GM12878 (cell line): Measurements from ENCODE around the gene MBNL1. TPM values are rescaled to one million over a fixed set of nuclear protein-coding genes. Genes with fewer than 3 reads are reported as not detected.

Experiments
- ATAC-seq: fragments of 200-7000 bp; cut with Tn5 transposase; 3 replicates; pipeline ENCODE4 v1.9.1; 2020; ENCODE audit warnings: mild to moderate bottlenecking, moderate library complexity
- BruUV-seq: library from RNA; stranded (reverse); fragments of 400-500 nt; replicated peaks from 2 replicates; lab custom pipeline; 2021; lab: Mats Ljungman, UMichigan
- CTCF ChIA-PET: fragments of 300-600 bp; sonication (Branson Sonifier 250); formaldehyde crosslinking; extraction: SDS; loops from one replicate; lab custom pipeline; 2021; ENCODE audit warnings: inconsistent platforms; lab: Yijun Ruan, JAX
- POLR2A ChIA-PET: fragments of 350-600 bp; formaldehyde crosslinking; extraction: SDS; loops from one replicate; lab custom pipeline; 2021; ENCODE audit warnings: inconsistent platforms; lab: Charles Lee
- RAD21 ChIA-PET: fragments of 300-600 bp; sonication (Branson Sonifier 250); formaldehyde crosslinking; loops from one replicate; lab custom pipeline; 2023; ENCODE audit warnings: antibody characterized with exemption; ENCODE audit not compliant: unreplicated experiment; lab: Charles Lee
- SMC1A ChIA-PET: fragments of 300-600 bp; sonication (Branson Sonifier 250); formaldehyde crosslinking; loops from one replicate; lab custom pipeline; 2023; ENCODE audit not compliant: unreplicated experiment, uncharacterized antibody; lab: Charles Lee
- DNase-seq: peaks from one replicate; pipeline ENCODE4 v3.0.0-alpha.2; 2011; ENCODE audit warnings: low read depth, low spot score
- FAIRE-seq: peaks from 3 replicates; lab custom pipeline; 2011; peaks lifted over from hg19 to GRCh38; lab: Jason Lieb, UNC
- H2AFZ ChIP-seq: 2 replicates; pipeline ENCODE4 v1.6.0; 2011; ENCODE audit warnings: low read depth, low read length, control low read depth; ENCODE audit not compliant: control insufficient read depth
- H3K27ac ChIP-seq: 2 replicates; pipeline ENCODE4 v1.5.1; 2011; ENCODE audit warnings: control low read depth; ENCODE audit not compliant: control insufficient read depth, insufficient read depth
- H3K27me3 ChIP-seq, 2 experiments: replicated peaks in 1 of 2; 2 replicates each; pipeline versions ENCODE4 v1.6.0 to v1.6.1; 2011; ENCODE audit warnings: low read length in 1 of 2; ENCODE audit not compliant: control insufficient read depth in 2 of 2, insufficient read depth in 2 of 2
- H3K36me3 ChIP-seq, 2 experiments: 2 replicates each; pipeline ENCODE4 v1.5.1; 2011; ENCODE audit warnings: low read length in 1 of 2; ENCODE audit not compliant: control insufficient read depth in 2 of 2, insufficient read depth in 2 of 2
- H3K4me1 ChIP-seq: 2 replicates; pipeline ENCODE4 v1.6.1; 2011; ENCODE audit warnings: mild to moderate bottlenecking, low read length, moderate library complexity, mixed read lengths; ENCODE audit not compliant: control insufficient read depth, insufficient read depth
- H3K4me2 ChIP-seq: 2 replicates; pipeline ENCODE4 v1.6.0; 2011; ENCODE audit warnings: control low read depth; ENCODE audit not compliant: control insufficient read depth, insufficient read depth
- H3K4me3 ChIP-seq: fragments of 200-600 bp; sonication (generic); 2 replicates; pipeline ENCODE4 v1.5.1; 2016
- H3K79me2 ChIP-seq: 2 replicates; pipeline ENCODE4 v1.6.0; 2011; ENCODE audit warnings: low read length; ENCODE audit not compliant: control insufficient read depth, insufficient read depth
- H3K9ac ChIP-seq: 2 replicates; pipeline ENCODE4 v1.8.0; 2011; ENCODE audit warnings: low read length, control low read depth, mixed read lengths; ENCODE audit not compliant: control insufficient read depth, insufficient read depth
- H3K9me3 ChIP-seq: replicated peaks from 3 replicates; pipeline ENCODE4 v1.5.1; 2011; ENCODE audit warnings: mild to moderate bottlenecking, low read length; ENCODE audit not compliant: control insufficient read depth, insufficient read depth
- H4K20me1 ChIP-seq: 2 replicates; pipeline ENCODE4 v1.6.0; 2011; ENCODE audit not compliant: control insufficient read depth, insufficient read depth
- BCL11A ChIP-seq: IDR thresholded peaks from 2 replicates; pipeline ENCODE4 v1.6.1; 2011; ENCODE audit warnings: low read depth, low read length
- CHD1 ChIP-seq: IDR thresholded peaks from 2 replicates; pipeline ENCODE4 v1.6.1; 2012; ENCODE audit warnings: low read depth, low read length, improper control_type of control experiment
- CHD2 ChIP-seq: IDR thresholded peaks from 2 replicates; pipeline ENCODE4 v1.6.1; 2011; ENCODE audit warnings: low read depth, low read length, improper control_type of control experiment, borderline replicate concordance
- FOS ChIP-seq: IDR thresholded peaks from 3 replicates; pipeline ENCODE4 v1.6.1; 2011; ENCODE audit warnings: borderline replicate concordance; ENCODE audit not compliant: insufficient read length; ENCODE audit errors: extremely low read depth
- GATAD2B ChIP-seq: fragments of 450-650 bp; conservative IDR thresholded peaks from 2 replicates; pipeline ENCODE4 v1.6.1; 2017; ENCODE audit warnings: low read depth, mild to moderate bottlenecking, moderate library complexity
- HDGF ChIP-seq: fragments of 450-650 bp; IDR thresholded peaks from 2 replicates; pipeline ENCODE4 v1.6.1; 2016; ENCODE audit warnings: antibody characterized with exemption
- MEF2A ChIP-seq: IDR thresholded peaks from 2 replicates; pipeline ENCODE4 v1.6.1; 2011; ENCODE audit warnings: low read depth, mild to moderate bottlenecking, low read length, moderate library complexity; ENCODE audit not compliant: insufficient read depth
- MEF2B ChIP-seq: fragments of 450-650 bp; IDR thresholded peaks from 2 replicates; pipeline ENCODE4 v1.6.1; 2018; ENCODE audit warnings: mild to moderate bottlenecking, moderate library complexity; ENCODE audit not compliant: partially characterized antibody, poor library complexity, severe bottlenecking
- NFYA ChIP-seq: IDR thresholded peaks from 2 replicates; pipeline ENCODE4 v1.6.1; 2011; ENCODE audit warnings: low read depth, mild to moderate bottlenecking, low read length, improper control_type of control experiment, borderline replicate concordance
- NRF1 ChIP-seq: conservative IDR thresholded peaks from 2 replicates; pipeline ENCODE4 v1.6.1; 2011; ENCODE audit warnings: mild to moderate bottlenecking, low read depth, low read length, improper control_type of control experiment
- SMAD5 ChIP-seq: IDR thresholded peaks from 2 replicates; pipeline ENCODE4 v1.6.1; 2016; ENCODE audit warnings: antibody characterized with exemption, low read depth
- SUPT20H ChIP-seq: IDR thresholded peaks from 2 replicates; pipeline ENCODE4 v1.6.1; 2011; ENCODE audit warnings: low read depth, mild to moderate bottlenecking, low read length, moderate library complexity, borderline replicate concordance; ENCODE audit not compliant: control insufficient read depth
- USF2 ChIP-seq: IDR thresholded peaks from 2 replicates; pipeline ENCODE4 v1.6.1; 2011; ENCODE audit warnings: low read depth, low read length, improper control_type of control experiment, borderline replicate concordance
- YBX1 ChIP-seq: fragments of 450-650 bp; IDR thresholded peaks from 2 replicates; pipeline ENCODE4 v1.6.1; 2016; ENCODE audit warnings: antibody characterized with exemption
- ZNF207 ChIP-seq: fragments of 450-650 bp; IDR thresholded peaks from 2 replicates; pipeline ENCODE4 v1.6.1; 2014; ENCODE audit warnings: antibody characterized with exemption, mild to moderate bottlenecking, borderline replicate concordance
- ZZZ3 ChIP-seq: IDR thresholded peaks from 2 replicates; pipeline ENCODE4 v1.6.1; 2011; ENCODE audit warnings: low read depth; ENCODE audit not compliant: control insufficient read depth, insufficient read length
- WGBS: methylation state at CpG from one replicate; pipeline ENCODE4 v1.1.6; 2016; ENCODE audit warnings: low lambda C conversion rate; ENCODE audit not compliant: insufficient replicate concordance, insufficient coverage; ENCODE audit errors: missing lambda C conversion rate; 5-methylcytosine and 5-hydroxymethylcytosine counted together
- in situ Hi-C: fragments of 300-500 bp; cut with MboI; formaldehyde crosslinking; loops from 9 replicates; pipeline ENCODE4 v1.14.3; 2018; ENCODE audit warnings: mixed read lengths
- intact Hi-C: fragments of 100-400 bp; cut with micrococcal nuclease; formaldehyde crosslinking; loops from one replicate; pipeline ENCODE4 v1.14.2; 2022; ENCODE audit not compliant: unreplicated experiment
- polyA plus RNA-seq, 11 experiments: library from polyadenylated mRNA; depleted of rRNA in 4 of 11; unstranded in 6 of 11; stranded (reverse) in 5 of 11; fragments of >200 nt; fragmentation: Nextera tagmentation in 4 of 11; fragmentation: Illumina TruSeq in 1 of 11; extraction: Ambion mirVana in 4 of 11; extraction: Trizol in 1 of 11; gene quantifications; 1 replicate in 1 of 11; 2 replicates in 10 of 11; pipeline versions ENCODE4 v1.2.1 to v1.2.3, GENCODE V29; 2011 to 2016; ENCODE audit warnings: inconsistent platforms in 2 of 11, missing spikeins in 2 of 11, low read depth in 1 of 11
- total RNA-seq, 4 experiments: library from RNA; depleted of rRNA in 3 of 4; stranded (reverse); fragments of >200 nt in 3 of 4; fragmentation: Illumina TruSeq in 1 of 4; extraction: Trizol in 1 of 4; gene quantifications; 2 replicates each; pipeline versions ENCODE4 v1.2.1 to v1.2.3, GENCODE V29; 2013 to 2021
- TF ChIP-seq, protein P1 (sequence below): IDR thresholded peaks from 2 replicates; pipeline ENCODE4 v1.6.1; 2012; ENCODE audit warnings: low read length, inconsistent platforms
- TF ChIP-seq, protein P2 (sequence below): fragments of 450-650 bp; IDR thresholded peaks from 2 replicates; pipeline ENCODE4 v1.6.1; 2016; ENCODE audit warnings: mild to moderate bottlenecking

Gene MBNL1
- total and polyA plus RNA-seq, 10 of the 15 experiments (the other 5 are each of a cell fraction or from before 2014, with no cell fraction given), result 59.6 to 337 (median 143) TPM

DNA sequence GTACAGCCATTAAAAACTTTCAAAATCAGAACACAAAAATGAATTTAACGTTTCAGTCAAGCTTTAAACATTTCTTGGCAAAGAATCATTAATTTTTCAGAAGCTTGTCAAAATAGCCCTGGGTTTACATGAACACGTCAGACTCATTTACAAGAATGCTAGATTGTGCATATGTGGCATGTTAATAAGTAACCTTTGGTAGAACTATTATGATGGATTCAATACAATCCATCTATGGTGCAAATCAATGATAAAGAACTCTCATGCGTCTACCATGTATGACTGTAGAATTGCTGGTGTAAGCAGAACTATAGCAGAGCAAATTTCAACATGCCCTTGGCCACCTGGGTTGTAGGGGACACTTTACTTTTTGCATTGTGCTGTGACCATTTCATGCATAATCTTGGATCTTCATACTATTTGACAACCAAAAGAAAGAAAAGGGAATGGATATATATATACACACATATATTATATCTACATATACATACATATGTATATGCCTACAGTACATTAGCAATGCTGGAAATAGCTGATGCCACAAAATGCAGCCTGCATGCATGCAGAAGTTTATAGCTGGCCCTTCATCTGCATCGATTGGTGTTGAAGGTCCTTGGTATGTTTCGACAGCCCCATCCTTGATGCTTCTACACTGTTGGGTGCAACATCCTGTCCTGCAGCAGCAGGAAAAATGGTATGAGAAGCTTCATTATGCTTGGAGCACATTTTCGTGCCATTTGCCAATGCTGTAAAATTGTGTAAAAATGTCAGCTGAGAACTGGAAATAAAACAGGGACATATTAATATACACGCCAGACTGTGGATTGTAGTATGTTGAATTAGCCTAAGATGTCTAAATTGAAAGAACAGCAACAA lies 189.0 kb downstream of the MBNL1 start (continued):
- TF ChIP-seq BCL11A (no peak), ZZZ3 (no peak), ZNF207 (no peak), SMAD5 (no peak), NFYA (no peak), CHD2 (no peak)
- TF ChIP-seq, protein P1, sequence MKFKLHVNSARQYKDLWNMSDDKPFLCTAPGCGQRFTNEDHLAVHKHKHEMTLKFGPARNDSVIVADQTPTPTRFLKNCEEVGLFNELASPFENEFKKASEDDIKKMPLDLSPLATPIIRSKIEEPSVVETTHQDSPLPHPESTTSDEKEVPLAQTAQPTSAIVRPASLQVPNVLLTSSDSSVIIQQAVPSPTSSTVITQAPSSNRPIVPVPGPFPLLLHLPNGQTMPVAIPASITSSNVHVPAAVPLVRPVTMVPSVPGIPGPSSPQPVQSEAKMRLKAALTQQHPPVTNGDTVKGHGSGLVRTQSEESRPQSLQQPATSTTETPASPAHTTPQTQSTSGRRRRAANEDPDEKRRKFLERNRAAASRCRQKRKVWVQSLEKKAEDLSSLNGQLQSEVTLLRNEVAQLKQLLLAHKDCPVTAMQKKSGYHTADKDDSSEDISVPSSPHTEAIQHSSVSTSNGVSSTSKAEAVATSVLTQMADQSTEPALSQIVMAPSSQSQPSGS, result no peak

DNA sequence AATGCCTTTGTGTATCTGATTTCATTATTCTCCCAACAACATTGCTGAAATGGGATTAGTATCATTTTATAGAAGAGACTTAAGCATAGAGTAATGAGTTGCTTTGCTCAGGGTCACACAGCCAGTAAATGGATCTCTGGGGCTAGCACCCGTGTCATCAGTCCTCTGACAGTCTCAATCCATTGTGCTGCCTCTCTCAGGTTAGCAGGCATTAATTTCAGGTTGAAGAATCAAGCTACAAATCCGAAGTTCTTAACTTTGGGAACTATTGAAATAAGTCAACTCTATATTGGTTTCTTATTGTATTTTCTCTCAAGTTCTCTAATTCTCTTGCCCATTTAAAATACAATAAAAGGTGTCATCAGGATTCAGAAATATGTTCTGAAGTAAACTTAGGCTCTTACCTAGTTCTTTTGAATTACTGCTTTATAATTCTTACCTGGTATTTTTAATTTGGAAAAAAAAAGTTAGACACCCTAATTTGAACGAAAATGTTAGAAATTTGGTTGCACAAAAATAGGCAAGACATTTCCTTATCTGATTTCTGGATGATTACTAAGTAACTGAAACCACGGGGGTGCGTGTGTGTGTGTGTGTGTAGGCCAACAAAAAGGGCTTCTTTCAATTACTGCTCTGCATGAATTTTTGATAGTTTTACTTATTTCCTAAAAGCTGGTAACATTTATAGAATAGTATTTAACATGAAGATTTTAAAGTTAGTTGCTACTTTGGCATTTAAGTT lies 189.8 kb downstream of the MBNL1 start:
- CTCF ChIA-PET, result interaction anchor here (1.2 to 2.9 kb wide), 5 partner anchors 9 to 14 kb away, joined by 4 to 11 read pairs (median 7); no protein-coding TSS in a partner anchor
- TF ChIP-seq HDGF (no peak), YBX1 (no peak), FOS (no peak), MEF2B (no peak), MEF2A (no peak), SUPT20H (no peak), CHD1 (no peak), NRF1 (no peak), GATAD2B (no peak), USF2 (no peak)
- TF ChIP-seq, protein P2, sequence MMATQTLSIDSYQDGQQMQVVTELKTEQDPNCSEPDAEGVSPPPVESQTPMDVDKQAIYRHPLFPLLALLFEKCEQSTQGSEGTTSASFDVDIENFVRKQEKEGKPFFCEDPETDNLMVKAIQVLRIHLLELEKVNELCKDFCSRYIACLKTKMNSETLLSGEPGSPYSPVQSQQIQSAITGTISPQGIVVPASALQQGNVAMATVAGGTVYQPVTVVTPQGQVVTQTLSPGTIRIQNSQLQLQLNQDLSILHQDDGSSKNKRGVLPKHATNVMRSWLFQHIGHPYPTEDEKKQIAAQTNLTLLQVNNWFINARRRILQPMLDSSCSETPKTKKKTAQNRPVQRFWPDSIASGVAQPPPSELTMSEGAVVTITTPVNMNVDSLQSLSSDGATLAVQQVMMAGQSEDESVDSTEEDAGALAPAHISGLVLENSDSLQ, result no peak

More for the DNA sequence above, 189.8 kb downstream of the MBNL1 start:
- Histone ChIP-seq H4K20me1 (no peaks in the 10 kb centered on the region), H3K9ac (no peak overlapping the region), H3K36me3 (peaks cover 9 to 19% of the 10 kb centered on the region in 2 experiments), H3K27me3 (no peaks in the 10 kb centered on the region), H3K9me3 (no peaks in the 10 kb centered on the region), H3K27ac (no peak overlapping the region), H3K4me3 (no peak overlapping the region), H3K4me2 (no peak overlapping the region), H3K79me2 (no peaks in the 10 kb centered on the region), H3K4me1 (no peaks in the 10 kb centered on the region), H2AFZ (no peak overlapping the region)
- no TSS peak for BruUV-seq
- SMC1A ChIA-PET, result interaction anchor here (0.6 to 2.5 kb wide), 8 partner anchors 11 to 386 kb away, joined by 3 to 9 read pairs (median 3); no protein-coding TSS in a partner anchor
- RAD21 ChIA-PET, result no interaction called here
- no peak for ATAC-seq
- DNase-seq, result no peak
- FAIRE-seq, result no peak
- POLR2A ChIA-PET, result interaction anchor here (0.7 kb wide), 1 partner anchor 10 kb away, joined by 3 read pairs; no protein-coding TSS in a partner anchor
- 86% methylated on average over 5 of the region's 5 CpGs for WGBS
- intact Hi-C loops (no loop called here), in situ Hi-C loops (no loop called here)
